HG03097 (cell line): ENCODE results near the gene WDR74.
"Not testable (repeated sequence)": the region's sequence is repeated elsewhere in the genome, so short reads cannot be mapped to it uniquely, and the experiment has no call there.

Experiments
- ATAC-seq: cut with Tn5 transposase; IDR thresholded peaks from one replicate; pipeline ENCODE4 v1.9.1; 2021; ENCODE audit not compliant: unreplicated experiment, low FRiP score

Gene WDR74

DNA sequence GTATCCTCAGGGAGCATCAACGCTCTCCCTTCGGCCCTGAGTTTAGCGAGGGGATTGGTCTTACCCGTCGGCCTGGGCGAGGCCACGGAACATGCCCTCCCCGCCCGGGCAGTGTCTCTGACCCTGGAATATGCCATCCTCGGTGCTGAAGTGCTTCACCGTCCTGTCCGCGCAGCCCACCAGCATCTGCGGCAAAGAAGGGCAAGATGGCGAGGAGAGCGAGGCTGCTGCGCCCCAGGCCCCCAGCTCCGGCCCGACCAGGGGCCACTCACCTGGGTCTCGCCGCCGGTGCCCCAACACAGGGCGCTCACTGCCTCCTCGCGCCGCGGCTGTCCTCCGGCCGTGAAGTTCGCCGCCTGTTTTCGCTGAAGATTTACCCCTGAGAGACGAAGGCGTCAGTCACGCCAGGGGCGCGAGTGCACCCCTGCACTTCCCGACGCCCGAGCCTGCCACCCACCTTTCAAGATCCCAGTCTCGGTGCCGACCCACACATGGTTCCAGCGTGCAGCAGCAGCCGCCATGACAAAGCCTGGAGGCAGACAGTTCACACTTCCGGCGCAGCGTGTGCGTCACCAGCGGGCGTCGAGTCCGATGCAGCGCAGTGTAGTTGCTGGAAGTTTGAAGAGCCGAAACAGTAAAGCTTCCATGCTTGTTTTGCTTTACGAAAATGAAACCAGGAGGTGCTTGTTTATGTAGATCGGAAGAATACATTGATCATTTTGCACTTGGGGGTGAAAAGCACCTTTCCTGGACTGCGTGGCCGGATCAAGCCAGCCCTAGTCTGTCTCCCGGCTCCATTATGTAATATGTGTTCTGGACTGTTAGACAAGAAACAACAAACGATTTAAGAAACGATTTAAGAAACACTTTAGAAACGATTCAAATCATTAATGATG is at the start of gene WDR74:
Gene WDR74, minus strand, starts transcription at position 541 of the 896 bp plus-strand sequence. Its CDS starts 20 bp downstream, at position 521.
- ATAC-seq = peak; percentile 49

DNA sequence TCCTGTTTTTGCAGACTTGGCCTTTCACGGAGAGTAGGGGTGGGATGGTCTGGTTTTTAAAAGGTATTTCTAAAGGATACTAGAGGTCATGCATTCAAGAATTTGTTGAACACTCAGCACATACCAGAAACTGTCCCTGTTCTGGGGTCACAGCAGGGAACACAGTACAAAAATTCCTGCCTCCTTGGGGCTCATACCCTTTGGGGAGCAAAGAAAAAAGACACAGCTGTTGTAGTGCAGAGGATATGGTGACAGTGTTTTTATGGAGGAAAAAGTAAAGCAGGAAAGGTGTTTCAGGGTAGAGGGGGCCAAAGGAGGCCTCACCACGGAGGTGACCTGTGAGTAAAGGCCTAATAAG is 49.7 kb upstream of the WDR74 start:
- ATAC-seq = no peak

DNA sequence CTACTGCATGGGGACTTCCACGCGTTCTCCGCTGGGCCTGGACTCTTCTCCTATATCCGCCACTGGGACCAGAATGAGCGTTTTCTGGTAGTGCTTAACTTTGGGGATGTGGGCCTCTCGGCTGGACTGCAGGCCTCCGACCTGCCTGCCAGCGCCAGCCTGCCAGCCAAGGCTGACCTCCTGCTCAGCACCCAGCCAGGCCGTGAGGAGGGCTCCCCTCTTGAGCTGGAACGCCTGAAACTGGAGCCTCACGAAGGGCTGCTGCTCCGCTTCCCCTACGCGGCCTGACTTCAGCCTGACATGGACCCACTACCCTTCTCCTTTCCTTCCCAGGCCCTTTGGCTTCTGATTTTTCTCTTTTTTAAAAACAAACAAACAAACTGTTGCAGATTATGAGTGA is 49.0 kb upstream of the WDR74 start:
- ATAC-seq = no peak

DNA sequence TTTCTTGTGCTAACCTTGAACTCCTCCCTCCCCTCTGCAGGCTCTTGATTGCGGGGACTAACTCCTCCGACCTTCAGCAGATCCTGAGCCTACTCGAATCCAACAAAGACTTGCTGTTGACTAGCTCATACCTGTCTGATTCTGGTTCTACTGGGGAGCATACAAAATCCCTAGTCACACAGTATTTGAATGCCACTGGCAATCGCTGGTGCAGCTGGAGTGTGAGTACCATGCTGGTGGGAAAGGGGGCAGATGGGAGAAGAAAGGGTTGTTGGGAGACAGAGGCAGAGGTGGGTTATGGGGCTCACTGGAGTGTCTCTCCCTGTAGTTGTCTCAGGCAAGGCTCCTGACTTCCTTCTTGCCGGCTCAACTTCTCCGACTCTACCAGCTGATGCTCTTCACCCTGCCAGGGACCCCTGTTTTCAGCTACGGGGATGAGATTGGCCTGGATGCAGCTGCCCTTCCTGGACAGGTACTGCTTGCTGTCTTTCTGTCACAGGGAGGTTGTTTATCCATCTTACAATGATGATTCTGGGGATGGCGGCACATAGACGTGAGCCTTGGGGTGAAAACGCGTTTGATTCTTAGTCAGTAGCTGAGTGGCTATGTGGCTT is 45.9 kb upstream of the WDR74 start:
- ATAC-seq = no peak

DNA sequence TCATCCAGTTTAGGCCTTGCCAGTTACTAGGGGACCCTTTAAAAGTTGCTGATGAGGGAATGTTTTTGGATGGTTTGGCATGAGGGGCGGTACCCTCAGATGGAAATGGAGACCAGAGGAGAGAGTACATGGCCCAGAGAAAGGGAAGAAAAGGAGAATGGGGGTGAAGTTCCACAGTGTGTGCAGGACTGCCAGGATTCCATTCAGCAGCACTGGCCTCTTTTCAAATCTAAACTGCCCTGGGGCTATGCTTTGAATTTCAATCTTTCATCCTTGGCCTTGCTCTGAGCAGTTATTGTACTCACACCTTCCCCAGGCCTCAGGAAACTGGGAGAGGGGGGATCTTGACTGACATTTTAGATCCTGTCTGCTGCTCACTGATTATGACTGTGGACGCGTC is 44.3 kb upstream of the WDR74 start:
- no peak for ATAC-seq

DNA sequence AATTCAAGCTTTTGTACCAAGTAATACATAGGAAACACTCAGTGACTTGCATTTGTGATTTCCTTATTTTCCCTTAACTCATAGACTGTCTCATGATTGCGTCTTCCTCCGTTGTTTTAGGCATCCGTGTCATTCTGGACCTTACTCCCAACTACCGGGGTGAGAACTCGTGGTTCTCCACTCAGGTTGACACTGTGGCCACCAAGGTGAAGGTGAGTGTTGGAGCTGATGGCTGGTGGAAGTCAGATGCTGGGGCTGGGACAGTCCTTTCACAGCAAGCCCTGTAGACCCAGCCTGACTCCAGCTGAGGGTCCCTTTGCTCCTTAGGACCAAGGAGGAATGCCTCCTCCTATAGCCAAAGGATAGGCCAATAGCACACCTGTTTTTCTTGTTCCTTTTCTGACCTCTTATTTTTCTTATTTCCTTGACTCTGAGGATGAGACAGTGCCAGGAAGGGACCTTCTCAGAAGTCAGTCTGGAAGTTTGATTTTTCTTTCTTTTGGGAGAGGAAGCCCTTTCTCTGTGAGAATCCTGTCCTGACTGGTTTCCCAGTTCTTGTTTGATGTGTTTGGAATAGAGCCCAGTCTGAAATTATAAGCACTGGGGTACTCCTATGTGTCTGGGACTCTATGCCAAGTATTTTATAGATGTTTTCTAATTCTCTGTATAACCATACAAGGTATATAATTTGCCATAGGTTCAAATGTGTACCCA is 43.6 kb upstream of the WDR74 start:
- ATAC-seq = no peak

DNA sequence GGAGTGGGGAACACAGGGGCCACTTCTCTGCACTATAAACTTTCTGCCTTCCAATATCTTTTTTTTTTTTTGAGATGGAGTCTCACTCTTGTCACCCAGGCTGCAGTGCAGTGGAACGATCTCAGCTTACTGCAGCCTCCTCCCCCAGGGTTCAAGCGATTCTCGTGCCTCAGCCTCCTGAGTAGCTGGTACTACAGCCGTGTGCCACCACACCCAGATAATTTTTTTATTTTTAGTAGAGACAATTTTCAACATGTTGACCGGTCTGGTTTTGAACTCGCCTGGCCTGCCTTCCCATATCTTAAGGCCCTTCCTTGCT is 43.0 kb upstream of the WDR74 start:
- ATAC-seq = no peak

DNA sequence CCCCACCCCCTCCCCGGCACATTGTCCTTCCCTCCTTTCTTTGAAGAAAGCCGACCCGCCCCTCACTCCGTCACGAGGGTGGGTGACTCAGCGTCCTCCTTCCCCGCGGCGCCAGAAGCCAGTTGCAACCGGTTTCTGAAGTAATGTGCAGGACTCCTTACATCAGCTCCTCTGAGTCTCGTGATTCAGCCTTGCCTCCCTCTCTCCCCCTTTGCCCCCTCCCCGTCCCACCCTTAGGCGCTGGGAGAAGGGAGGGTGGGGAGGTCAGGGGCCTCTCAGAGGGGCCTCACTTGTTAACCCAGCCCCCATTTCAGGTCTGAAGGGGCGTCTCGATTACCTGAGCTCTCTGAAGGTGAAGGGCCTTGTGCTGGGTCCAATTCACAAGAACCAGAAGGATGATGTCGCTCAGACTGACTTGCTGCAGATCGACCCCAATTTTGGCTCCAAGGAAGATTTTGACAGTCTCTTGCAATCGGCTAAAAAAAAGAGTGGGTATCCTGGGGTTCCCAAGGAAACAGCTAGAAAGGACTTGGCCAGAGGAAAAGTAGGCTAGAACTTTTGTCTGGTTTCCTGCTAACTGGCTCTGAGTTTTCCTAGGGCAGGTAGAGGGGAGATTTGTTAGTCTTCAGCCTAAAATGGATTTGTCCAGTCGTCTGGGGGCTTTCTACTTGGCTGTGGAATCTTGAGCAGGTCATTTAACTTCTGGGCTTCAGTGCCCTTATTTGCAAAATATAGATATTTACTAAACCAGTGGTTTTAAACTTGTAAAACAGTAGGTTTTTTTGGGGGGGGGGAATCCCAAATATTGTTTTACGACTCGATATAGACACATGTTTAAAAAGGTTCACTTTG is 42.4 kb upstream of the WDR74 start:
- ATAC-seq = peak; percentile 29

DNA sequence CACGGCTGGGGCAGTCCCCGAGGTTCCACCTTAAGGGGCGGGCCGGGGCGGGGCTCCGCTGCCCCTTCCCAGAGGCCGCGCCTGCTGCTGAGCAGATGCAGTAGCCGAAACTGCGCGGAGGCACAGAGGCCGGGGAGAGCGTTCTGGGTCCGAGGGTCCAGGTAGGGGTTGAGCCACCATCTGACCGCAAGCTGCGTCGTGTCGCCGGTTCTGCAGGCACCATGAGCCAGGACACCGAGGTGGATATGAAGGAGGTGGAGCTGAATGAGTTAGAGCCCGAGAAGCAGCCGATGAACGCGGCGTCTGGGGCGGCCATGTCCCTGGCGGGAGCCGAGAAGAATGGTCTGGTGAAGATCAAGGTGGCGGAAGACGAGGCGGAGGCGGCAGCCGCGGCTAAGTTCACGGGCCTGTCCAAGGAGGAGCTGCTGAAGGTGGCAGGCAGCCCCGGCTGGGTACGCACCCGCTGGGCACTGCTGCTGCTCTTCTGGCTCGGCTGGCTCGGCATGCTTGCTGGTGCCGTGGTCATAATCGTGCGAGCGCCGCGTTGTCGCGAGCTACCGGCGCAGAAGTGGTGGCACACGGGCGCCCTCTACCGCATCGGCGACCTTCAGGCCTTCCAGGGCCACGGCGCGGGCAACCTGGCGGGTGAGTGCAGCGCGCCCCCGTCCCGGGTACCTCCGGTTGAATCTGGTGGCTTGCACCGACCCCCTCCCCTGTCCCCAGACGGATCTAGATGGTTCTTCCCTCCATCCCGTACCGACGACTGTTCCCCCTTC is 41.6 kb upstream of the WDR74 start, which contains the start of gene SLC3A2:
Gene SLC3A2, plus strand, starts transcription at position 94 of the 776 bp plus-strand sequence. Its CDS starts 128 bp downstream, at position 222.
- ATAC-seq = peak; percentile 70

DNA sequence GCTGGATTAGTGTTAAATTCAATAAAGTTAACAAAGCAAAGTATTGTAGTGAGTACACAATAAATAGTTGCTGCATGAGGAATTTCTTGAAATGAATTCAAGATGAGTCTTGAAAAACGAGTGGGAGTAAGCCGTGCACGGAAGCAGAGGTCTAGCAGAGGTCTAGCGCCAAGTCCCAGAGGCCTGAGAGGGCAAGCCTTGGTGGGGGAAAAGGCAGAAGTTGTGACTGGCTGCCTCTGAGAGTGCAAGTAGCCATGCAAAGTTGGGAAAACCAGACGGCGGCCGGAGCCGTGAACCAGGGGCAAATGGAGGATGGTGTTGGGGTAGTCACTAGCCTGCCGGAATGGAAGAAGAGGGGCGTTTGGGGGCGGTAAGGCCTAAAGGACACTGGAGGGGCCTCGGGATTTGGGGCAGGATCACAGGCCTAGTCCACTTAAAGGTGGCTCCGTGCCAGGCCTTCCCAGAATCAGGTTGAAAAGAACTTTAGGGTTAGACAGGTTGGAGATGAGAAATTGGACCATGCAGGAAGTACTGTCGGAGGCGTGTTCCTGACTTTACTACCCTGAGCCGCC is 40.9 kb upstream of the WDR74 start:
- peak; percentile 2 for ATAC-seq

DNA sequence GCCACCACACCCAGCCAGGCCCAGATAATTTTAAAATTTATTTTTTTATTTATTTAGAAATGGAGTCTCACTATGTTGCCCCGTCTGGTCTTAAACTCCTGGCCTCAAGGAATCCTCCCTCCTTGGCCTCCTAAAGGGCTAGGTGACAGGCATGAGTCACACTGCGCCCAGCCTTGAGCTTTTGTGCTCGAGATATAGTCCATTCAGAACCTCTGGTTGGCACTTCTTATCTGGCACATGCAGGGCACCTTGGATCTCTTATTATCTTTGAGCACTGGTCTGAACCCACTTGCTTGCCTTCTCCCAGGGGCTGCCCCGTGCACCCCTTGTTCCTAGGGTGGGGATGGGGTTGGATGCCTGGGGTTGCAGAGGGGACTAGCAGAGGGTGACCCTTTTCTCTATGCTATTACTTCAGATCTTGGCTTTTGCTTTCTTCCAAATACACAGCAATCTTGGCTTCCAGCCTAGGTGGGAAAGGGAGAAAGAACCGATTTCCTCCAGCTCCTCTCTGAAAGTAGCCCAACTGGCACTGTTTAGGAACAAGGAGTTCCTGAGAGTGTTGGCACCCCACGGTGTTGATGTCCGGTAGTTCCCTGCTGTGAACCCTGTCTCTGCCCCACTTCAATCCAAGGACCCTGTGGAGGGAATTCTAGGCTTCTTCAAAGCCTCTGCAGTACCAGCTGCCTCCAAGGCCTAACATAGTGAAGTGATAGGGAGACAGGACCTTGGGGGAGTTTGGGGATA is 40.0 kb upstream of the WDR74 start:
- ATAC-seq = no peak

DNA sequence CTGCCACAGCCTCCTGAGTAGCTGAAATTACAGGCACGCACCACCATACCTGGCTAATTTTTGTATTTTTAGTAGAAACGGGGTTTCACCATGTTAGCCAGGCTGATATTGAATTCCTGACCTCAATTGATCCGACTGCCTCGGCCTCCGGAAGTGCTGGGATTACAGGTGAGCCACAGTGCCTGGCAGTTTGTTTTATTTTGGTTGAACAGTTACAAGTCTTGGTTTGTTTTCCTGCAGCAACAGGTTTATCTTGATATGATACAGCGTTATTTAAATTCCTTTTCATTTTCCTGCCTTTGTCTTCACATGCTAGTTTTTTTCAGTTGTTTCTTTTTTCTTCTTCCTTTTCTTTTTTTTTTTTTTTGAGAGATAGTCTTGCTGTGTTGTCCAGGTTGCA is 37.3 kb upstream of the WDR74 start:
- no peak for ATAC-seq

DNA sequence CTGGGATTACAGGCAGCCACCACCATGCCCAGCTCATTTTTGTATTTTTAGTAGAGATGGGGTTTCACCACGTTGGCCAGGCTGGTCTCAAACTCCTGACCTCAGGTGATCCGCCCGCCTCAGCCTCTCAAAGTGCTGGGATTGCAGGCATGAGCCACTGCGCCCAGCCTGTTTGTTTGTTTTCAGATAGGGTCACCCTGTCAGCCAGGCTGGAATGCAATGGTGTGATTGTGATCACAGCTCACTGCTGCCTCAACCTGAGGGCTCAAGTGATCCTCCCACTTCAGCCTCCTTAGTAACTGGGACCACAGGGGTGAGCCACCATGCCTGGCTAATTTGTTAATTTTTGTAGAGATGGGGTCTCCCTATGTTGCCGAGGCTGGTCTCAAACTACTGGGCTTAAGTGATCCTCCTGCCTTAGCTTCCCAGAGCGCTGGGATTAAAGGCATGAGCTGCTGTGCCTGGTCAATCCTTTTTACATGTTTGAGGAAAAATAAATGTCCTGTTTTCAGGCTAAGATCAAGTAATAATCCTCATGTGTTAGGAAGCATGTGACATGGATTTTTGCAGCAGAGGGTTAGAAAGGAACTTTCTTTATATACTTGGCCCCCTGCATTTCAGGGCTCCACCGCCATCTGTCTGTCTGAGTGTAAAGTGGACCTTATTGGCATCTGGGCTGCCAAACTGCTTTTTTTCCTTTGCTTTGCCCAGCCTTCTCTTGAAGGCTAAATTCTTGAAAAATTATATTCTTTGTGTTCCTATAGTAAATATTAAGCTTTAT is 36.5 kb upstream of the WDR74 start:
- no peak for ATAC-seq

DNA sequence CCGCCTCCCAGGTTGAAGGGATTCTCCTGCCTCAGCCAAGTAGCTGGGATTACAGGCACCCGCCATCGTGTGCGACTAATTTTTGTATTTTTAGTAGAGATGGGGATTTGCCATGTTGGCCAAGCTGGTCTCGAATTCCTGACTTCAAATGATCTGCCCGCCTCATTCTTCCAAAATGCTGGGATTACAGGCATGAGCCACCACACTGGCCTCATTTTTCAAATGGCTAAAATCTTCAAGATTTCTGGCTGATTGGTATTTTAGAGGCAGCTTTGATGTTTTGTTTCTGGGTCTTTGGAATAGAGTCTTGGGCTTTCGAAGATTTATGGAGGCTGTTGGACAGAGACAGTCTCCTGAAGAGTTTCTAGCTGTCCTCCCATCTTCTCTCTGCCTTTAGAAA is 35.5 kb upstream of the WDR74 start:
- ATAC-seq = no peak

DNA sequence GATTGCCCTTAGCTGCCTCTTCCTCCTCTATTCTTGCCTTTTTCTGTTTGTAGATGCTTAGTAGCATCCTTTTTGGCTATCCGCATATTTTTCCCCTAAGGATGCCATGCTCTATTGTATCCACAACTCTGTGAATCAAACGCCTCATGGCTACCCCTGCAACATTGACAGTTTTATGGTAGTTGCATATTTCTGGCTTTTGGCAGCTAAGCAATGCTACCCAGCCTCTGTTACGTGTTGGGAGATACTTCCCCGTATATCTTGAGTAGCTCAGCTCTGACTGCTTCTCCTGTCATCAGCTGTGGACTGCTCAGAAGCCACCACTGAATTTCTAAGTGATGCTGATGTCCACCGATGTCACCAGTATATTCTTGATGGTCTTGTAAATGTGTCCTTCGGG is 26.2 kb upstream of the WDR74 start:
- no peak for ATAC-seq

DNA sequence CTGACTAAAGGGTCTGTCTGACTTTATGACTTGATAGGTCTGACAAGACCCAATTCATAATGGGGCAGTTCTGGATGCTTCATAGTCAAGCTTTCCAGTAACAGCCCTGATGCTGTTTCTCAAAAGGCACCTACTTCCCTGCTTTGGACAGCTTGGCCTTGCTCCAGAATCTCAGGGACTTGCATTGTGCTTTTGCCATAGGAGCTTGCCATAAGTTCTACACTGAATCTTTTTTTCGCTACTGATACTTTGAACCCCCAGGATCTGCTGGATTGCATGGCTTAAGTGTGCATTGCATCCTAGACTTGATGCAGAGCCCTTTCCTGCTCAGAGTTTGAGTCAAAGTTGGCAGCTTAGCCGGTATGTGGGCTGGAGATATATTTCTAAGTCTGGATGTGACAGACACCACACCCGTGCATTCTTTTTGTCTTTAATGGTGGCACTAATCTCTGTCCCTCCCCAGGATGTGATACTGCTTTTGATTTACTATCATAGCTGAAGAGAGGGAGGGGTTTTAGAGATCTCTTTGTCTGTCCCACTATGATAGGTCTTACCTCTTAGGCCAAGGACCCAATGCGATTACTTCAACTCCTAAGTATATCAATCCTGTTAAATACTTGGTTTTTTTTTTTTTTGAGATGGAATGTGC is 24.4 kb upstream of the WDR74 start:
- ATAC-seq = no peak

DNA sequence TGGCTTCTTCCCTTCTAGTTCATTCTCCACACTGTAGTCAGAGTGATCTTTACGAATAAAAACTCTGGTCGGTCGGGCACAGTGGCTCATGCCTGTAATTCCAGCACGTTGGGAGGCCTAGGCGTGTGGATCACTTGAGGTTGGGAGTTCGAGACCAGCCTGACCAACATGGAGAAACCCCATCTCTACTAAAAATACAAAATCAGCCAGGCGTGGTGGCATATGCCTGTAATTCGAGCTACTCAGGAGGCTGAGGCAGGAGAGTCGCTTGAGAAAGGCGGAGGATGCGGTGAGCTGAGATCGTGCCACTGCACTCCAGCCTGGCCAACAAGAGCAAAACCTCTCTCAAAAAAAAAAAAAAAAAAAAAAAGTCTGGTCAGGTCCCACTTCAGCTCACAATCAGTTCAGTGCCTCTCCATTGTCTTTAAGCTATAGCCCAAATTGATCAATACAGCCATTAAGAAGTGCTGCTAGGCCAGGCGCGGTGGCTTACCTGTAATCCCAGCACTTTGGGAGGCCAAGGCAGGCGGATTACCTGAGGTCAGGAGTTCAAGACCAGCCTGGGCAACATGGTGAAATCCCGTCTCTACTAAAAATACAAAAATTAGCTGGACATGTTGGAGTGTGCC is 22.3 kb upstream of the WDR74 start:
- ATAC-seq = not testable (repeated sequence)
